Measurements from ENCODE around the gene EHF.

Gene EHF

DNA sequence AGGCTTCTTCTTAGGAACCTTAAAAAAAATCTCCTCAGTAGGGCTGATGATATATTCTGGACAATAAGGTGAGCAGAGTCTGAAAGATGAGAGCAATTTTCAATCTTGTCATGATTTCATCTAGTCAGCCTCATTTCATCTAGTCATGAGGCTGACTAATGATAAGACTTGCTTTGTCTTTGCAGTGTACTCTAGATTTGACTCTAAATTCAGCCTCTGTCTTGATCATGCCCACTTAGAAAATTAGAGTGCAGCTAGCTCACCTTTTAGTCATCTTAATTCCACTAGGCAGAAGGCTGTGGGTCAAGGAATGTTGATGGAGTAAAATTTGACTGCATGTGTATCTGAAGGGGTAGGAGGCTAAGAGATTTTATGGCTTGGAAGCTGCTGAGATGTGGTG is 5.5 kb downstream of the EHF start:
- DNase-seq = no peak

DNA sequence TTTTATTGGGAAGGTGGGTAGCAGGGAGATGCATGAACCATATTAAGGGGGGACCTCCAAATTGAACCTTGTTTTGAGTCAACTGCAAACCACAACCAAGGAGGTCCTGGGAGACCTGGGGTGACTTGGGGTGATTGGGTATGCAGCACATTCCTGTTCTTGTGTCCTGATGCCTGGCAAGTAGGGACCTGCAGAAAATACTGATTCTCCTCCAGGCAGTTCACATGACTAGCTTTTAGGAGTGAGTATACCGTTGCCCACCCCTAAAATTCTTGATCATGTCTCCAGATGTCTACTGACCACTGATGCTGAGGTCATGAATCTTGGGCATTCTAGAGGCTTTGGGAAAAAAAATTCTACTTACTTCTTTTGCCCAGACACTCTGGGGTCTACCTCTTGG is 6.3 kb downstream of the EHF start:
- DNase-seq = no peak

DNA sequence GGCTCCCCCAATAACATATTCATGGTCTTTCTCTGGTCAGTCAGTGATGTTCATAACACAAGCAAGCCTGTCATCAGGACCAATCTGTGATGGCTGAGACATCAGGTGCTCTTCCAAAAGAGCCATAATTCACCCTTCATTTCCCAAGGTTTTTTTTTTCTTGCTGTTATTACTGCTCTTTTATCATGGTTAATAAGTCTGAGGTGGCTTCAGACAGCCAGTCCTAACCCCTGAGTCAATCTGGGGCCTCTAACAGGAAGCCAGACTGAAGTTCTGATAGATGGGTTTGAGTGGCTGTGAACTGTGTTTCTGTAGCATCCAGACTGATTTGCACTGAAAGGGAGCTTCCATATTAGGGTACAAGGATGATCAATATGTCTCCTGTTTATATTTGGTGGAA is 8.8 kb downstream of the EHF start:
- no peak for DNase-seq

DNA sequence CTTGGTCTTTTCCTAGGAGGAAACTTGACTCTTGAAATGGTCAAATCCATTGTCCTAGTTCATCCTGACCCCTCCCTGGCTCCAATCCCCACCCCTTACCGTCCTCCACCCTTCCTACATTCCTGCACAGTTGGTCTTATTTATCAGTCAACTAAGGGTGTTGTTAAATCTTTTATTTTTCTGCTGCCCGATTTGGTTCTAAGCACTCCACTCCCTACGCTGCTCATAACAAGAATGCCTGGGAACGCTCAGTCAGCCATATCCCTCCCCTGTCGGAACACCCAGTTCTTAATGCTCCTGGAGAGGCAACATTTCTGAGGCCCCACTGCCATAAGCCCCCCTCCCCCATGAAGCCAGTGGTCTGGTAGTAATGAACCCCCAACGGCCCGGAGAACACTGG is 9.7 kb downstream of the EHF start:
- DNase-seq = no peak

DNA sequence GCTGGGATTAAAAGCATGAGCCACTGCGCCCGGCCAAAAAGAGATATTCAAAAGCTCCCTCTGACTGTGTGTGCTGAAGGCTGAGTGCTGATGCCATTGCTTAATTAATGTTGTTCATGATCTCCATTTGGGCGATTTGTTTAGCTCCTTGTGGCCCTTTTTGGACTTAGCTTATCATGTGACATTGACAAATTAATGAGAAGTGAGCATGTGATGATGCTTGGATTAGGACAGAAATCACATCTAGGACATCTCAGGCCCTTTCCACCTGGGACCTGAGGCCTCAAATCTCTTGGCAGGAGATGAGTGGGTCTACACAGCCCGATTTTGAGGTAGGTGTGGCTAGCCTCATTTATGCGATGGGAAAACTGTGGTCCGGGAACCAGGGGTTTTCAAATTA is 10.4 kb downstream of the EHF start:
- DNase-seq = no peak

DNA sequence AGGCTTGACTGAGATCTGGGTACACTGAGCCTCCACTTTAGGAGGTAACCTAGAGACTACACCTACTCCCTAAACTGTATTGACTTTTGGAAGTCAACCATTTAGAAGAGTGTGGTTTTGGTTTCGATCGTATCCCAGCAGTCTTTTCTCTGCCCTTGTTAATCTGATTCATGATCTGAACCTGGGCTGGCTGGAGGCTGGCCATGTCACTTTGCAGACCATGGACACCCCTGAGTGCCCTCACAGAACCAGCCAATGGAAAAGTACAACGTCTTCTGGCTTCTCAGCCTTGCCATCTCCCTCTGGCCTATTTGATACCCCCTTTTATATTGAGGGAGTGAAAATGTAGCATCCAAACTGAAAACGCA is 10.8 kb downstream of the EHF start:
- DNase-seq = no peak

DNA sequence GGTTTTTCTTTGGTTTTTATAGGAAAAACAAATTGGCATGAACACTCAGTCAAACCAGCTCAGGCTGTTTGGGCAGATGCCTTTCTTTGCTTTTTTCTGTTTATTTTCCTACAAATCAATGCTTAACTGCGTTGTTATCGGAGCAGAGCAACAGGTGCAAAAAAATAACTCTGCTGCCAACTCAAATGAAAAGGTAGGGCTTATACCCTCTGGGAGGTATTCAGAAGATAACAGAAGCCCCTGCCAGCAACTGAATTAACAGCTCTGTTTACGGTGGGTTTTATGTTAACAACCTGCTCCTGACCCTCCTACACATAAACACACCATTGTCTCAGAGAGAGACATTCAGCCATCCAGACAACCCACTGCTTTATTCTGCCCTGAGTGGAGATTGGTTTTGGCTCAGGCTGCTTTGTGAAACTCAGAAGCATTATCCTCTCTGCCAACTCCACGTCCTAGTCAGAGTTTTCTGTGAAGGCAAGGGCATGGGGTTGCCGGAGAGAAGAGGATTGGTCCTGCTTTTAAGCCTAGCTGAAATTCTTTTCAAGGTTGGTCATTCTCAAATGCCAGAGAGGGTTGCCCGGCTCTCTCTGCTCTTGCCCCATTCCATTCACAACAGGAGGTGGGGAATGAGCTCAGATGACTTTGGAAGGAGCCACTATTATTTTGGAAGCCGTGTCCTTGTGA is 11.4 kb downstream of the EHF start:
- DNase-seq = no peak

DNA sequence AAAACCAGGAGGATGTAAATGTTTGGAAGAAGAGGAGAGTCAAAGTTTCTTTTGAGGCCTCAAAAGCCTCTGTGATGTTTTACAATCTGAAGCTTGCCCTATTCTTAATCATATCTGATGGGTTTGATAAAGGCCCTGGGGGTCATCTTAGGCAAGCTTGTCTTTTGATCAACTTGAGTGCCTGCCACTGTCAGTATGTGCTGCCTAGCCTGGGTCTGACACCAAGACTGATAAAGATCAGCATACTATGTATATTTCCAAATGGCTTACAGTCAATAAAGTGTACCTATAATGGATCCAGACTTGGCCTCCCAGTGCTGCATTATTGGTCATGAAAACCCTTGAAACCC is 12.7 kb downstream of the EHF start:
- no peak for DNase-seq

DNA sequence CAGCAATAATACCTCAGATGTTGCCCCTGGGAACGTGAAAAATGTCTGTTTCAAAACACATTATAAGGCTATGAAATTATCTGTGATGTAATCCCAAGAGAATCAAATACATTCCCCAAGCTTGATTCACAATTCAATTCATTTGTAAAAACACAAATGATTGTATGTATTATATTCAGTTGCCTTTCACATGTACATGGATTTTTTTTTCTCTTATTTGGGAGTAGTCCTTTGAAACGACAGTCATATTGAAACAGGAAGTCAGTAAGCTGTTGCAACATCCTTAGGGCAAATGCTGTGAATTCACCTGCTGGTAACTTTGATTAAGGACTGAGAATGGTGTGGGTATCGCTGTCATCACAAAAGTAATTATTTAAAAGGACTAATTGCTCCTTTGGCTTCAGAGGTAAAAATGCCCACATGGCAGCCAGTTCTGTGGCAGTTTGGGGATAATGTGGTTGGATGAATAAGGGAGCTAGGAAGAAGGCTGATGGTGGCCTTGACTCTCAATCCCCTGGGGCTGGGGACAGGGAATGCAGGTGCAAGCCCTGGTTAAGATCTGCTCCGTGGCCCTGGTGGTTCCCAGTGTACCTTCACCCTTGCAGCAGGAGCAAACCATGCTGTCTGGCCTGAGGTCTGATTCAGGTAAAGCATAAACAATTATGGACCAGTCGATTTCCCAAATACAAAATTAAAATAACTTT is 13.2 kb downstream of the EHF start:
- DNase-seq = peak; percentile 3

DNA sequence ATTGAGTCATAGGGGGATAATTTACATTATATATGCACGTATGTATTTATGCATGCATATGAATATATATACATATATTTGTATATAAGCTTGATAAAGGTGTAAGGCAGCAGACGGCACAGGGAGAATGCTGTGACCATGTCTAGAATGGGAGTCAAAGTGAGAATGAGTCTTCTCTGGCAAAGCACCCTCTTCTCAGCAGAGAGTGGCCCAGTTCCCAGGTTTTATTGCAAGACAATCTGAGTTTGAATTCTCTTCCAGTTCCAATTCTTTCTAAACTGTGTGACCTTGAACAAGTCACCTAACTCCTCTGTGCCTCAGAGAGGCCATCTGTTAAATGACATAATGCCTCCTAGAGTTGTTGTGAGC is 13.8 kb downstream of the EHF start:
- DNase-seq = no peak

DNA sequence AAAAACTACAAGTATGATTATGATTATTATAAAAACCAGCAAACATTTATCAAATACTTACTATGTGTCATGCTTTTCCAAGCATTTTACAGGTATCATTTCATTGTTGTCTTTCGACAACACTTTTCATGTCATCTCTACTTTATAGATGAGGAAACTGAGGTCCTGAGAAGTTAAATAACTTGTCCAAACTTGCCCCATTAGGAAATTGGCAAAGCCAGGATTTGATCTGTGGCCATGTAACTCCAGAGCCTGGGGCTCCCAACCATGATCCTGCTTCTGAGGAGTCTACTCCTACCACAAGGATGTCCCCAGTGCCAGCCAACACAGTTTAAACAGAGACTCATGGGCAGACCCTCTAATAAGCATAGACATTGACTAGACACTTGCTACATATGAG is 15.2 kb downstream of the EHF start:
- no peak for DNase-seq

DNA sequence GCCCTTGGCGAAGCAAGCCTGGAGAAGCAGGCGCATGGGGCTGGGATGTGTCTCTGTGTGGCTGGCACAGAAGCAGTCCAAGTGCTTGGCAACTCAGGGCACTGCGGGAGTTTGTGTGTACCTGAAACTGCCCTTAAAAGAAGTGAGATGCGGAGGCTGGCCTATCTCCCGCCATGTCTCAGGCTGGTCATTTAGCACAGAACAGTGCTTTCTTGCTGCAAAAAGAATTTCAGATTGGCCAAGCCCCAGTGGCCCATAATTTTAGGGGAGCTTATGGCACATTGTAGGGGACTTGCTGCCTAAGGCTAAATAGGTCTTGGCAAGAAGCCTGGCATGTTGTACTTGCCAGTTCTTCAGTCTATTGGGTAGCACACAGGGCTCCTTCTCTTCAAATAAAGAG is 16.4 kb downstream of the EHF start:
- DNase-seq = no peak

DNA sequence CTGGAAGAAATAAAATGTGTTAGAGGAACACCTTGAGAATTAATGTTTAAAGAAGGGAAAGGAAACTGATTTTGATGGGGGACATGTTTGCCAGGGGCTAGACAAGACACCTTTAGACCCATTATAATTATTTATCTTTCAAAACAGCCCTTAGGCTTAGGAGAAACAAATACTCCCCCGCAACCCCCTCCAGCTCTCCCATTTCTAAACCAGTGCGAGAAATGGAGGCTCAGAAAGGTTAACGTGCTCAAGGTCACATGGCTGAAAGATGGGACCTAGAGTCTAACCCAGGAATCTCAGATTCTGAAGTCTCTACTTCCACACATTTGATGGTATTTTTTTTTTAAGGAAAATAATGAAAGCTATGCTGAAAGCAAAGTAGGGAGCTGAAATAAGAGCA is 18.0 kb downstream of the EHF start:
- no peak for DNase-seq

DNA sequence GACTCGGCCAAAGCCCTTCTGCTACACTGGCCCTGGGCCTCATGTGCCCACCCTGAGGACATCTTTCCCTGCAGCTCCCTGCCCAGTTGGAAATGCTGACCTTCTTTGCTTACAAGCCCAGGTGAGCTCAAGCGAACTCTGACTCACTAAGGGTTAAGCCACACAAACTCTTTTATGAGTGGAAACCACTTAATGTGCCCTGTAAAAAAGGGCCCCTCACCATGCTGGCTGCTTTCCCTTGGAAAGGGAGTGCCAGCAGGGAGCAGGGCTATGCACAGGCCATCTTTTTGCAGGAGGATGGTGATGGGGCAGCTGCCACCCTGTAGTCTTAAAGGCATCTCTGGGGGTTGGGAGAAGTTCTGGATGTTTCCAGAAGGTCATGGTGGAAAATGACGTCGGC is 18.7 kb downstream of the EHF start:
- no peak for DNase-seq

DNA sequence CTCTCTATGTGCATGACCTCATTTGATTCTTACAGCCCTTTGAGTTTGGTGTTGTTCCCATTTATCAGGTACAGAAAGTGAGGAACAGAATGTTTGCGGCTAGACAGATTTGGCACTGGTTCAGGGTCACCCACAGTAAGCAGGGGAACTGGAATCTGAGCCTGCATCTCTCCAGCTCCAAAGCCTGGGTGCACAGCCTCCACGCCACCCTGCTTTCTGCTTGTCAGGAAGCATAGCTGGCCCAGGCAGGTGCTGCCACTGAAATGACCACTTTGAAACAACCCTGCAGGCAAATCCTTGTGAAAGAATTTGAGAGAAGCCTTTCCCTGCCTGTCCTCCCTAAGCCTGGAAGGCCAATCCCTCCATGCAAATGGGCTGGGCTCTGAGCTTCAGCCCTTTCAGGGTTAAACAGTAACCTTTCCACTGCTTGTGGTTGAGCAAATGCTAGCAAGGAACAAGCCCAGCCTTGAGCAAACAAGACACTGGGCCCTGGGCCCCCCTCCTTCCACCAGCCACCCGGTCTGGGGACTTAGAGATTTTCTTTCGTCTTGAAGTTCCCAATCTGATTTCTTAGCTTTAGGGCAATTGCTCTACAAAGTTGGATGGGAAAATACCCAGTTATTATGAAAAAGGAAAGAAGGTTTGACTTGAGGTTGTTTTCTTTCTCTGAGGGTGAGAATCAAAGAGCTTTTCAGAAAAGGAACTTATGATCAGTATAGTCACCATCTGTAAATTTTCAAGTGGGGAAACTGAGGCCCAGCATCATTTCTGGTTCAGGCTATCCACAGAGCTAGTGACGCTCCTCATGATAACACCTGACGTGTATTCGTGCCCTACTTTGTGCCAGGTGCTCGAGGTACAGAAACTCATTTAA is 19.4 kb downstream of the EHF start:
- no peak for DNase-seq

DNA sequence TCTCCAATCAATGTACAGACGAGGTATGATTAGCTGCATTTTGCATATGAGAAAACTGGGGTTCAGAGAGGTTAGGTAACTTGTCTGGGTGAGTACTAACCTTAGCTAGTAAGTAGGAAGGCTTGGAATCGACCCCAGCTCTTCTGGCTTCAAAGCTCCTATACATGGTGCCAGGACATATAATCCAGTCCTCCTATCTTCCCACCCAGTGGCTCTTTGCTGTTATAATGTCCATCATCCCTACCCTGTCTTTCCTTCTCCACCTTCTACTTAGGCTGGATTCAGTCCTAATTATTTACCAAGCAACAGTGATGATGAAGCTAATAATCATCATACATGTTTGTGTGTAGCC is 20.0 kb downstream of the EHF start:
- no peak for DNase-seq

DNA sequence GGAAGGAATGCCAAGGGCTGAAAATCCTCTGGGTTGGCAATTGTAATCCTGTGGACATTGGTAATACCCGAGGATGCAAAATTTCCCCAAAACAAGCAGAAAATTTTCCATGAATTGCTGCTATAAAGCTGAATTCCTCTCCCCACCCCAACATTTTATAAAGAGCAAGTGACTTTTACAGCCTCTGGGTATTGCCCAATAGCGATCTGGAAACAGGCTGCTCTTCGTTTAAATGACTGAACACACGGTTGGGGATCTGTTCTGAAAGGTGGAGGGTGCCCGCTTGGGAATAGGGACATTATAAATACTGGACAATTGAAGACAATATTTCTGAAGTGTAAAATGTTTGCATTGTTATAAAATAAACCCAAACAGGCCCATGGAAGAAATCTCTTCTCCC is 20.6 kb downstream of the EHF start:
- DNase-seq = no peak

DNA sequence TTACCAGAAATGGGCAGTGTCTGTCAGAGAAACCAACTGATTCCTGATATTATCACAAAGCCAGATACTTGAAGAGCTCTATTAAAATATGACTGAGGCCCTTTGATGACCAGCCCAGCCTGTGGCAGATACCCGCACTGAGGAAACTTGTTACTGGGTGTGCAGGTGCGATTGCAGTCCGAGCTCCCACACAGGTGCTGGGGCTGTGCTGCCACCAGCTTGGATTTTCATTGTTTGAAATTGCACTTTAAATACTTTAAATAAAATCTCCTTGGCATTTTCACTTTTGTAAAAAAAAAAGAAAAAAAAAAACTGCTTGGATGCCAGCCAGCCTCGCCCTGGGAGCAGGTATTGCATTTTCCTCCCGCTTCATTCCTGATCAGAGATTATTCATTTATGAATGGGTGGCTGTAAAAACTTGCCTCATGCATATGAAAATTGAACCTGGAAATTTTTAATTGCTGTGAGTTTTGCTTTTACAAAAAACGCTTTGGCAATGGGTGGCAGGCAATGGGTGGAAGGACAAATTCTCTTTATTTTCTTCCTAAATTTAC is 21.2 kb downstream of the EHF start:
- no peak for DNase-seq

DNA sequence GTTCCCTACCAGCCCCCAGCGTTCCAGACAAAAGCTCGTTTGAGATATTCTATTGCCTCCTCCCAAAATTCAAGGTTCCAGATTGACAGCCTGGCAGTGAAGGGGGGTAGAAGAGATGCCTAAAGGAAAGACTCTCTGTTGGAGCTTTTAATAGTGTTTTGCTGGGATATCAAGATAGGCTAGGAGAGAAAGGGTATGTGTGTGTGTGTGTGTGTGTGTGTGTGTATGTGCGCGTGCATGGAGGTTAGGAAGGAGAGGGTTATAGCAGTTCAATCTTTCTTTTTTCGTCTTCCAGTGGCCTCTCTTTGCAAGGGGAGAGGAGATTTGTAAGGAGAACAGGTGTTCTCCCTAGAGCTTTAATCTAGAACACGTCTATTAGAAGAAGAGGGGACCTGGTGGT is 22.0 kb downstream of the EHF start:
- no peak for DNase-seq

DNA sequence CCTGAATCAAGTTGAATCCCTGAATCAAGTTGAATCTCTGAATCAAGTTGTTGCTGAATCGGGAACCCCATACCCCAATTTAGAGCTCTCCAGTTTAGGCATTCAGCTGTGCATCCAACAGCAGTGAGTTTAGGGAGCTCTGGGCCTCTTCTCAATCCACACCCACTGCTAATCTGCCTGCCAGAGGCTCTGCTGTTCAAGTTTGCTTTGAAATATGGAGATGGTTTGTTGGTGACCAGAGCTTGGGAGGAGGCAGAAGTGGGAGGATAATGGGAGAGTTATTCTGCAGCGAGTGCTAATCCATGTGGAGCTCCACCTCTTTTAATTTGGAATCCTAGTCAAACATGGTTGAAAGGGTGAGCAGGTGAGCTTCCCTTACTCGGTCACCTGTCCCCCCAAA is 22.4 kb downstream of the EHF start:
- no peak for DNase-seq

DNA sequence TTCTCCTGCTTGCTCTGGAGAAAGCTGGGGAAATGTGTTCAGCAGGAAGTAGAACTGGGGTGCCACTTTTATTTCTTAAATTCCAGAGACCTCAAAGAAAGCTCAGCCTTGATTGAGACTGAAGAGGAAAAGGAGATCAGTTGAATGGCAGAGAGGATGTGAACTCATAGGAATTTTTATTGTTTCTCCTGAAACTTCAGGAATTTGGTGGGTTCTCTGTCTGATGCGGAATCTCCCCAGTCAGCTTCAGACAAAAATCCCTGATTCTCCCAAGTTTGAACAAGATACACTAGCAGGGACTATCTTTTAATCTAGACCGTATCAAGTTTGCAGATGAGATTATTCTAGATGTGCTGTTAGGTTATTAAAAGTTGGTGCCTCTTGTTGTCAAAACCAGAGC is 23.0 kb downstream of the EHF start:
- DNase-seq = no peak

DNA sequence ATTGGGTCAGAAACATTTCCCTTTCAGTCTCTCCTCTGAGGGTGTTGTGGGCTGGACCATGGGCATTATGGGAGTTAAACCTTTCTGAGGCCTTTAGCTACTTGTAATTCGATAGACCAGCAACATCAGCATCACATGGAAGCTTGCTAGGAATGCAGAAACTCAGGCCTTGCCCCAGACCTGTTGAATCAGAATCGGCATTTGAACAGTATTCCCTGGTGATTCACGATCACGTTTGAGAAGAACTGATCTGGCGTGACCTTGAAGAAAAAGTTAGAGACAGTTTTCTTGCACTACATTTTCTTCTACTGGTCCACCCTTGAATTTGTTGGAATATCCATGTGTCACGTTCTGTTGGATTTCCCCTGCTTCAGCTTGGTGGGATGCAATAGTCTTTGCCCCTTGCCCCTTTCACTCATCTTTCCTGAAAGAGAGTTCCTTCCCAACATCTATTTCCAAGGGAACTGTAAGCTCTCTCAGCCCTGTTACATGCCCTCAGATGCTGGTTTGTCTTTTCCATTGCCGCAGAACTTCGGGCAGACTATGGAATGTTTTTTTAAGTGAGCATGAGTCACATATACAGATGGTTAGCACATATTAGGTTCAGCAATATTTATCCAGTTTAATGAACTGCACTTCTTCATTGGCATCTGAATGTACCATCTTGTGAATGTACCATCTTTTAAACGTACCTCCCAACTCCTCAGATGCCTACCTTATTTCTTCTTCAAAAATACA is 23.9 kb downstream of the EHF start:
- no peak for DNase-seq

DNA sequence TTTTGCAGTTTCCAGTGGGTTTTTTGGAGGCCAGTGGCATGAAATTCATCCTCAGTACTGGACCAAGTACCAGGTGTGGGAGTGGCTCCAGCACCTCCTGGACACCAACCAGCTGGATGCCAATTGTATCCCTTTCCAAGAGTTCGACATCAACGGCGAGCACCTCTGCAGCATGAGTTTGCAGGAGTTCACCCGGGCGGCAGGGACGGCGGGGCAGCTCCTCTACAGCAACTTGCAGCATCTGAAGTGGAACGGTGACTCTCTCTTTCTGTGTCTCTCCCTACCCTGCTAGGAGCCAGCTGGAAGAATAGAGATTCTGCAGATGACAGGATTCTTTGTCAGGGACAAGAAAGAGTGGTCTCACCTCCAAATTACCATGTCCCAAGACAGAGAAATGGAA is 25.5 kb downstream of the EHF start:
- DNase-seq = no peak
